Activated naive CD4-positive, alpha-beta T cell treated with anti-CD3 and anti-CD28 coated beads, Interleukin-2, amount 50 U/mL, for 24 hours (primary cell): Measurements from ENCODE around the gene SYT14.
"Not testable (repeated sequence)": the region's sequence is repeated elsewhere in the genome, so short reads cannot be mapped to it uniquely, and the experiment has no call there.

Experiments
- H3K27ac Mint-ChIP-seq: one replicate; pipeline ENCODE4 v1.8.0; 2021; ENCODE audit warnings: mild to moderate bottlenecking, mixed read lengths
- H3K27me3 Mint-ChIP-seq: one replicate; pipeline ENCODE4 v1.8.0; 2021; ENCODE audit warnings: mixed read lengths
- H3K36me3 Mint-ChIP-seq: one replicate; pipeline ENCODE4 v1.8.0; 2021; ENCODE audit warnings: mixed read lengths
- H3K4me1 Mint-ChIP-seq: one replicate; pipeline ENCODE4 v1.8.0; 2021; ENCODE audit warnings: mixed read lengths
- H3K4me3 Mint-ChIP-seq: one replicate; pipeline ENCODE4 v1.8.0; 2021; ENCODE audit warnings: mild to moderate bottlenecking, mixed read lengths
- H3K9me3 Mint-ChIP-seq: one replicate; pipeline ENCODE4 v1.8.0; 2021; ENCODE audit warnings: mixed read lengths

The SYT14 gene

DNA sequence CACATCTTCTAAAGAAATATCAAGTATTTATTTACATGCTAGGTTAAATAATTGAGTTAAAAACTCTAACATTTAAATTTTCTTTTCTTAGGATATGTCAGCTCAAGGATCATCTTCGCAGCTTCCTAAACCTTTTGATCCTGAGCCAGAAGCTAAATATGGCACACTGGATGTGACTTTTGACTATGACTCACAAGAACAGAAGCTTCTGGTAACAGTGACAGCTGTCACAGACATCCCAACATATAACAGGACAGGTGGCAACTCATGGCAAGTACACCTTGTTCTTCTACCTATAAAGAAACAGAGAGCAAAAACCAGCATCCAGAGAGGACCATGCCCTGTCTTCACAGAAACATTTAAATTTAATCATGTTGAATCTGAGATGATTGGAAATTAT lies 161.9 kb downstream of the SYT14 start:
- Mint-ChIP-seq H3K36me3 (no peaks in the 10 kb centered on the region), H3K4me3 (no peak overlapping the region), H3K9me3 (no peaks in the 10 kb centered on the region), H3K27me3 (peaks cover 4% of the 10 kb centered on the region), H3K4me1 (no peaks in the 10 kb centered on the region), H3K27ac (no peak overlapping the region)

DNA sequence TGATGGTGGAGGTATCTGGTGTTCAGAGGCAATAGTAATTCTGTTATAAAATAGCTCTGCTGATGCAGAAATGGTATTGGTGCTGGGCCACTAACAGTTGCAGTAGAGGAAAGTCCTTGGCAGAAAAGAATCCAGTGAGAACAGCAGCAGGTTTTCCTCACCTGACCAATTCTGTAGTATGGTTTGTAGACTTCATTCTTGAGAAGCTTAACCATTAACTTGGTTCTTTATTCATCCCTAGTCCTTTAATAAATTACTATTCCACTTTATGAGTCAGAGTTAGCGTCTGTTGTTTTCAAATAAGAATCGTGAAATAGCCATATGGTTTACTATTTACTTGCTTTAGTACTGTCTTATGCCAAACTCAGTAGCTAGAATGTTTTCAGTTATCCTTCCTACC lies 166.1 kb downstream of the SYT14 start:
- H3K36me3 Mint-ChIP-seq = no peaks in the 10 kb centered on the region
- peaks cover 10% of the 10 kb centered on the region for H3K9me3 Mint-ChIP-seq

DNA sequence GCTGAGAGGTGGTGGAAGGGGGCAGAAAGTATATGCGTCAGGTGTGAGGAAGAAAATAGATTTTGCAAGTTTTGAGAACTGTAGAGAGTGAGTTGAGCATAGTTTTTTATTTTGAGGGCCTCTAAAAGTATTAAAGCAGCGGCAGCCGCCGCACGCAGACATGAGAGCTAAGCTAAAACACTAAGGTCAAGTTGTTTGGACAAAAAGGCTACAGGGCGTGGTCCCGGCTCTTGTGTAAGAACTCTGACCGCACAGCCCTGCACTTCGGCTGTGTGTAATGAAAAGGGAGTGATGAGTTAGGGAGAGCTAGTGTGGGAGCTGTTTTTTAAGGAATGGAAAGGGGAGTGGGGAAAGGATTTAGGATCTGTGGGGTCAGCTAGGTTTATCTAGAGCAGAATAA lies 174.9 kb downstream of the SYT14 start:
- not testable (repeated sequence) for H3K36me3 Mint-ChIP-seq, H3K9me3 Mint-ChIP-seq, H3K4me3 Mint-ChIP-seq, H3K4me1 Mint-ChIP-seq, H3K27ac Mint-ChIP-seq, H3K27me3 Mint-ChIP-seq

More for the DNA sequence above, 166.1 kb downstream of the SYT14 start:
- no peak overlapping the region for H3K4me3 Mint-ChIP-seq
- no peaks in the 10 kb centered on the region for H3K4me1 Mint-ChIP-seq
- no peak overlapping the region for H3K27ac Mint-ChIP-seq
- H3K27me3 Mint-ChIP-seq = peaks cover 4% of the 10 kb centered on the region

DNA sequence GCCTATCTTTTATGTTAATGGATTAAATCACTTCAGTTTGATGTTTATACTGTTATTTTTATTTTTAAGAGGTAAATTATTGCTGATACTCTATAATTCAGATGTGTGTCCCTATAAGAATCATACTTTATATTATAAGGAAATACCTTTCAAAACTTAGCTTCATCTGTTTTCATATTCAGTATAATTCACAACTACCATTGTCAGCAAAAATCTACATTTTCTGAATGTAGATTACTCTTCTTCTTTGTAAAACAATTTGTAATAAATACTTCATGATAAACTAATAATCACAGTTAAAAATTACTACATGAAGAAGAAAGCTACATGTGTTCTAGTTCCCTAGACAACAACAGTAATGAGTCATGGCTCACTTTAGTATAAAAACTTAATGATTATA lies 179.2 kb downstream of the SYT14 start:
- Mint-ChIP-seq H3K27me3 (no peaks in the 10 kb centered on the region), H3K27ac (no peak overlapping the region), H3K9me3 (no peaks in the 10 kb centered on the region)

DNA sequence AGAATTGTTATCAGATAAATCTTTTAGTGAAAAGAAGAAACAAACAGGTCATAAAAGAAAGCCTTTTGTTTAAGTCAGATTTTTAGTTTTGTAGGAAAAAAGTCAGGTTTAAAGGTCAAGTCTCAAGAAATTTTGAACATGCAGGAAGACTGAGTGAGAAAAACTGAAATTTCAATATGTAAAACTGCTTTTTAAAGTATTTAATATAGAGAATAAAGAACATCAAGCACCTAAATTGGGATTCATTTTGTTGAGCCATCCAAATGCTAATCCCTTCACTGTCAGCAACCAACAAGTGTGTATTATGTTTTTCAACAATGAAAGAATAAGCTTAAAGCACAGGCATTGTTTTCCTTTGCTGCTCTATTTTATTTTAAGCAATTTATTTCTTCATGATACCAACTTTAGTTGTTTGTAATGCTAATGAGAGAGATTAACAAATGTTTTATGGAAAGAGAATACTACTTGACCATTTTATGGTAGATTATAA lies 179.7 kb downstream of the SYT14 start:
- Mint-ChIP-seq H3K9me3 (no peaks in the 10 kb centered on the region), H3K27me3 (no peaks in the 10 kb centered on the region), H3K27ac (no peak overlapping the region), H3K4me1 (no peaks in the 10 kb centered on the region), H3K36me3 (no peaks in the 10 kb centered on the region), H3K4me3 (no peak overlapping the region)

More for the DNA sequence above, 179.2 kb downstream of the SYT14 start:
- H3K36me3 Mint-ChIP-seq = no peaks in the 10 kb centered on the region
- H3K4me3 Mint-ChIP-seq = no peak overlapping the region
- H3K4me1 Mint-ChIP-seq = no peaks in the 10 kb centered on the region

DNA sequence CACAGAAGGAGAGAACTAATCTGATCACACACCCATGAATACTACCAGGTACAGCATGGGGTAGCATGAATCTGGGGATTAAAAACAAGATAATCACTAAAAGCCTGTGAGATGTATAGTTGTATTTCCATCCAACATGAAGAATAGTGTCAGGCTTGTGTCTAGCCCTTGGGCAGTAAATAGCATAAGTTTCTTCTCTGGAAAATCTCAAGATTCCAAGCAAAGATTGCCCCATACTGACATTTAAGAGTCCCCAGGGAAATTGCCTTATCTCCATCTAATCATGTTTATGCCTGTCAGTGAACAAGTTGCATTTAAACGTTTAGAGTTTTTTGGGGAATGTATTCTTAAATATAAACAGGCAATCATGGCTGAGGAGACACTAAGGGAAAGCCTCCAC lies 185.4 kb downstream of the SYT14 start:
- no peaks in the 10 kb centered on the region for H3K27me3 Mint-ChIP-seq
- no peaks in the 10 kb centered on the region for H3K4me1 Mint-ChIP-seq
- H3K36me3 Mint-ChIP-seq = no peaks in the 10 kb centered on the region
- no peak overlapping the region for H3K27ac Mint-ChIP-seq
- peaks cover 7% of the 10 kb centered on the region for H3K9me3 Mint-ChIP-seq
- no peak overlapping the region for H3K4me3 Mint-ChIP-seq

DNA sequence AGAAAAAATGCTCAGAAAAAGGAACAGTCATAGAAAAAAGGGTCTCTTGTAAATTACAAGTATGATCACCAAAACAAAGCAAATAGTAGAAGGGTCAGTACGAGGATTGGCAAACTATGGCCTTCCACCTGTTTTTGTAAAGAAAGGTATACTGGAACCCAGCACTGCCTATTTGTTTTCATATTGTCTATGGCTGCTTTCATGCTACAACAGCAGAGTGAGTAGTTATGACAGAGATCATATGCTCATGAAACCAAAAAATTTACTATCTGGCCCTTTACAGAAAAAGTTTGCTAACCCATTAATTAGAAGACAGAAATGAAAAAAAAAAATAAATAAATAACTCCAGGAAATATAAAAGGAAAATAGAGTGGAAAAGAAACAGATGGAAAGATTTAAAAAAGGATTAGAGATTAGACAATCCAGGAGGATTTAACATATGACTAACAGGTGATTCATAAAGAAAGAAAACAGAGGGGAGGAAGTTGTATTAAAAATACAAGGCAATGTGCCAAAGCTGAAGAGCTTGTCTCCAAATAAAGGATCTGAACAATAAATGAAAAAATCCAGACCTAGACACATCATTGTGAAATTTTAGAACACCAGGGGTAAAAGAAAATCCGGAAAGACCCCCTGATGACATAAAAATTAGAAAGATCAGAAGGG lies 186.0 kb downstream of the SYT14 start:
- H3K36me3 Mint-ChIP-seq = no peaks in the 10 kb centered on the region

DNA sequence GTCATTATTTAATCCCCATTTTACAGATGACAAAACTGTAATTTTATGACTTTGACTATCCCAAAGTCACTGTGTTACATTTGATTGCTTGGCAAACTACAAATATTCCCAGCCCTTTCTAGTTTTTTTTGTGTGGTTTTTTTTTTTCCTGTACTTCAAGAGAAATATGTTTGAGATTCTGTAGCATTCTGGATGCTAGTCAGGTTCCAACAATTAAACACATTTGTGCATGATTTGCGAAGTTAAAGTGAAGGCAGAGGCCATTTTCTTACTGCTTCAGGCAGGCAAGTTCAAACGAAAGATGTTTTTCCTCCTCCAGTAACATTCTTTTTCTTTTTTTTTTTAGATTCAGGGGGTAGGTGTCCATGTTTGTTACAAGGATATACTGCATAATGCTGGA lies 186.7 kb downstream of the SYT14 start:
- Mint-ChIP-seq H3K36me3 (no peaks in the 10 kb centered on the region), H3K4me3 (no peak overlapping the region), H3K27me3 (no peaks in the 10 kb centered on the region), H3K4me1 (no peaks in the 10 kb centered on the region), H3K27ac (no peak overlapping the region), H3K9me3 (peaks cover 7% of the 10 kb centered on the region)

More for the DNA sequence above, 186.0 kb downstream of the SYT14 start:
- no peaks in the 10 kb centered on the region for H3K4me1 Mint-ChIP-seq
- H3K4me3 Mint-ChIP-seq = no peak overlapping the region
- peaks cover 7% of the 10 kb centered on the region for H3K9me3 Mint-ChIP-seq
- H3K27me3 Mint-ChIP-seq = no peaks in the 10 kb centered on the region
- no peak overlapping the region for H3K27ac Mint-ChIP-seq

DNA sequence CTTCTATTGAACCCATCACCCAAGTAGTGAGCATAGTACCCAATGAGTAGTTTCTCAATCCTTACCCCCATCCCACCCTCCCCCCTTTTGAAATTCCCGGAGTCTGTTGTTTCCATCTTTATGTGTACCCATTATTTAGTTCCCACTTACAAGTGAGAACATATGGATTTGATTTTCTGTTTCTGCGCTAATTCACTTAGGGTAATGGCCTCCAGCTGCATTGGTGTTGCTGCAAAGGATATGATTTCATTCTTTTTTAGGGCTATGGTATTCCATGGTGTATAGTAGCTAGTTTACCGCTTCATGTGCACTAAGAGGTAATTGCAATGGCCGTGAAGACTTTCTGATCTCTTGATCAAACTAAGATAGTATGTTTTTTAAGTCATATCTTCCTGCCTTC lies 187.1 kb downstream of the SYT14 start:
- Mint-ChIP-seq H3K4me1 (no peaks in the 10 kb centered on the region), H3K9me3 (peaks cover 7% of the 10 kb centered on the region), H3K4me3 (no peak overlapping the region), H3K27me3 (no peaks in the 10 kb centered on the region), H3K27ac (no peak overlapping the region), H3K36me3 (no peaks in the 10 kb centered on the region)

DNA sequence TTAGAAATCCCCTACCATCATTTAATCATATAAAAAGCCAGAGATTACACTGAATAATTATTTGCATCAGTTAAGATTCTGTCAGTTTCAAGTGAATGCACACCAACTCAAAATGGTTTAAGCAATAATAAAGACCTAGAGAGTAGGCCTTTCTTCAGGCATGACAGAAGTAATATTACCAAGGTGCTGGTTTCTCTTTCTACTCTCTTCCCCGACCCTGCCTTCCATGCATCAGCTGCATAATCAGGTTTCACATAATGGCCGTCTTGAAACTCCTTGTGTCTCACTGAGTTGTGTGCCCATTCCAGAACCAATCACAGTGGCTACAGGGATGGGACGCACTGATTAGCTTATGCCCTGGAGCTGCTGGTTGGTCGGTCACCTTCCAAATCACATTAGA lies 191.1 kb downstream of the SYT14 start:
- H3K4me1 Mint-ChIP-seq = no peaks in the 10 kb centered on the region
- no peaks in the 10 kb centered on the region for H3K36me3 Mint-ChIP-seq
- peaks cover 5% of the 10 kb centered on the region for H3K9me3 Mint-ChIP-seq
- no peak overlapping the region for H3K4me3 Mint-ChIP-seq
- no peak overlapping the region for H3K27ac Mint-ChIP-seq
- no peaks in the 10 kb centered on the region for H3K27me3 Mint-ChIP-seq

DNA sequence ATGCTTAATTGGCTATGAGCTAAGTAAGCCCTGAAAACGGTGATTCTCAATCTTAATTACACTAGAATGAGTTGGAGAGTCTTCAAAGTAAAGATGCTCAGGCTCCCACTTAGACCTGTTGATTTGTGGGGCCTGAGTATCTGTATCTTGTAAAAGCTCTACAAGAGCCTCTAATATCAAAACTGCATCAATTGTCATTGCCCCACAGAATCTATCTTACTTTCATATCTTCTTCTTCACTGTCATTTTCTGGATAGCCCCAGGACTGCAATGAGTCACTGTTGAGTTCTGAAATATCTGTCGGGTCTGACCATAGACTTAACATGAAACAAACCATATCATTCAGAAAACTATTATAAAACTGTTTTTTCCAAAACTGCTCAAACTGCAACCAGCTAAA lies 191.7 kb downstream of the SYT14 start:
- H3K36me3 Mint-ChIP-seq = no peaks in the 10 kb centered on the region
- peaks cover 5% of the 10 kb centered on the region for H3K9me3 Mint-ChIP-seq
- H3K4me3 Mint-ChIP-seq = no peak overlapping the region
- H3K4me1 Mint-ChIP-seq = no peaks in the 10 kb centered on the region
- H3K27ac Mint-ChIP-seq = no peak overlapping the region
- H3K27me3 Mint-ChIP-seq = no peaks in the 10 kb centered on the region

DNA sequence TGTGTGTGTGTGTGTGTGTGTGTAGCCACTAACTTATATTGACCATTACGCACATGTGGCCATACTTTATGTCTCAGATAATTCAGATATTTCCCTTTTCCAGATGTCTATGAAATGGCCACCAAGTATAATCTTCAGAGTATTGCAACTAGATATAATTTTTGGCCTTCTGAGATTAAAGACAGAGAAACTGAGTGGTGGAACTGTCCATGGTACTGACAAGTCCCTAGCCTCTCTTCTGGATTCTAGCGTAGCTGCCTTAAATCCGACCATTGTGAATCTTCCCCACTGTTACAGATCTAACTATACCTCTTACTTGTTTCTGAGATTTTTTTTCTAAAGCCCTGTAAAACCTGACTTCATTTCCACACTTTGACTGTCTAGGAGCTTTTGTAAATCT lies 194.6 kb downstream of the SYT14 start:
- no peaks in the 10 kb centered on the region for H3K36me3 Mint-ChIP-seq
- H3K4me3 Mint-ChIP-seq = no peak overlapping the region
- no peak overlapping the region for H3K27ac Mint-ChIP-seq
- H3K27me3 Mint-ChIP-seq = no peaks in the 10 kb centered on the region
- H3K9me3 Mint-ChIP-seq = peaks cover 5% of the 10 kb centered on the region
- H3K4me1 Mint-ChIP-seq = no peaks in the 10 kb centered on the region

DNA sequence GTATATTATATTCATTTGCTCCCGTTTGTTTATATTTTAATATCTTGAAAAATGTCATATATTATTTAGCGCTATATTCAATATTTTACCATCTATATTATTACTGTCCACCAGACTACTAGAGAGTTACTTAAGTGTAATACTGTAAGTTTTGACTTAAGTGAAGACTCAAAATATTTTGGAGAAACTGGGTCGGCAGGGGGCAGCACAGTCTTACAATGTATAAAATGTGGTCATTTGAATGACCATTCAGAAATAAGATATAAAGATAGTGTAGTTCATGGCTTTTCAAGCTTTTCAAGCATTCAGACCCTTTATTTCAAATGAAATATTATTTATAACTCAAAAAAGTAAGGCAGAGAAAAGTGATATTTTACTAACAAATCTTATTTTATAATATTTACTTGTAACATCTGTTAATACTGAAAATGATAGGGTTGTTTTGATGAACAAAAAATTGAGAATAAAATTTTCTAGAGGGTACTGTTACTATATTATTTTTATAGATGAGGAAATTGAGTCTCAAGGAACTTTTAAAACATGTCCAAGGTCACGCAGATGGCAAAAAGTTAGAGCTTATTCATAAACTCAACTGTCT lies 205.5 kb downstream of the SYT14 start:
- Mint-ChIP-seq H3K27me3 (peaks cover 14% of the 10 kb centered on the region), H3K4me3 (no peak overlapping the region), H3K27ac (no peak overlapping the region), H3K4me1 (no peaks in the 10 kb centered on the region), H3K36me3 (no peaks in the 10 kb centered on the region), H3K9me3 (peaks cover 6% of the 10 kb centered on the region)

DNA sequence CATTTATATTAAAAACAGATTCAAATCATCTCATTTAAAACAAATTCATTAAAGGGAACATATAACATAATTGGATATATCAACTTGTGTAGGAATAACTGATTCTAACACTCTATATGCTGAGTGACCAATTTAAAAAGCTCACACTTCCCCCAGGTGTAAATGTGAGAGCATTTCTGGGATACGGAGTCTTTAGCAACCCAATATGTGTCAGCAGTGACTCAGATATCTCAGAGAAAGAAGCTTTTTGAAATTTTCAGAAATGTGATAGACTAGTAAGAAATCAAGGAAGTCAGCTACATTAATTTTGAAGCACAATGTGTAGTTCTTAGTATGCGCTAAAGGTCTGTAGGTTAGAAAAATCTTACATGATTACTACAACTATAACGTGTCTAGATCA lies 206.7 kb downstream of the SYT14 start:
- H3K27ac Mint-ChIP-seq = no peak overlapping the region
- H3K36me3 Mint-ChIP-seq = no peaks in the 10 kb centered on the region
- H3K27me3 Mint-ChIP-seq = peaks cover 14% of the 10 kb centered on the region
- H3K4me1 Mint-ChIP-seq = no peaks in the 10 kb centered on the region
- no peak overlapping the region for H3K4me3 Mint-ChIP-seq
- H3K9me3 Mint-ChIP-seq = peaks cover 6% of the 10 kb centered on the region

DNA sequence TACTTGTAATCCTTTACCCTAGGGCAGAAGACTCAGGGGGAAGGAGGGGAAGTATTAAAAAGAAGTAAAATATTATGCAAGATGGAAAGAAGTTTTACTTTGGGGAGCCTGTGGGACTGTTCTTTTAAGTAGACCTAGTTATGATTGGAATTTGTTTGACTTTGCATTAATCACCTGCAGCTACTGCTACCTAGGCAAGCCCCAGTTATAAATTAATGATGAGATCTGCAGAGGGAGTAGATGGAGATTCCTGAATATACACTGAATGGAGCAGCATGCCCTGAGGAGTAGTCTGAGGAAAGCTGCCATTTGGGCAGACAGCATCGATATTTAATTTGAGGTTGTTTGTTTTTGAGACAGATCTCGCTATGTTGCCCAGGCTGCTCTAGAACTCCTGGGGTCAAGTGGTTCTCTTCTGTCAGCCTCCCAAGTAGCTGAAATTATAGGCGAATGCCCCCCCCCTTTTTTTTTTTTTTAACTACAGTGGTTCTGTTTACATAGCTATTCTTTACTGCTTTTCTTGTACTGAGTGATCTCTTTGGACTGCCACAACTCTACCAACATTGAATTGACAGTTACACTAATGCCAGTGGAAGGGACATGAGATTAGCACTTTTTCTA lies 213.1 kb downstream of the SYT14 start:
- no peak overlapping the region for H3K4me3 Mint-ChIP-seq
- H3K27me3 Mint-ChIP-seq = peaks cover 5% of the 10 kb centered on the region
- H3K9me3 Mint-ChIP-seq = no peaks in the 10 kb centered on the region
- no peak overlapping the region for H3K27ac Mint-ChIP-seq
- no peaks in the 10 kb centered on the region for H3K4me1 Mint-ChIP-seq
- H3K36me3 Mint-ChIP-seq = no peaks in the 10 kb centered on the region

DNA sequence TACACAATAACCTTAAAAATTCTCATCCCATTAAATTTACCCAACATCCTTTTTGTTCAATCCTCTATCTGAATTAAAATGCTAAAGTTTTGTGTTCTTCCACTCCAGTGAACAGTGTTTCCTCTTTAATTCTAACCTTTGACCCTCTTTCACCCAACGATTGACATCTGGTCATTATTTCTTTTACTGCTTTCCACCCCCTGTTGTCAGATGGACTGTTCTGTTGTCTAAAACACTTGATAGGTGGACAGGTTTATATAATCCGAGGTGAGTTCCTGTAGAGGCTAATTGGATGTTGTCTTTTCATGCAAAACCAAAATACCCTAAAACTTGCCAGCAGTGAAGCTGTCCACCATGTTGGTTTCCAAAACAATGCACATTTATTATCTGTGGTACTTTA lies 221.2 kb downstream of the SYT14 start:
- Mint-ChIP-seq H3K9me3 (no peaks in the 10 kb centered on the region), H3K27ac (no peak overlapping the region), H3K4me1 (no peaks in the 10 kb centered on the region), H3K27me3 (peaks cover 9% of the 10 kb centered on the region), H3K36me3 (no peaks in the 10 kb centered on the region), H3K4me3 (no peak overlapping the region)
